AG04449 (cell line): ENCODE measurements around the gene SLC9A9.

Experiments
- CTCF ChIA-PET: fragments of 350-600 bp; formaldehyde crosslinking; extraction: SDS; loops from one replicate; lab custom pipeline; 2021; ENCODE audit warnings: antibody characterized with exemption; lab: Yijun Ruan, JAX
- POLR2A ChIA-PET: fragments of 400-600, 350-600 bp; formaldehyde crosslinking; extraction: SDS; loops from one replicate; lab custom pipeline; 2020; ENCODE audit warnings: antibody characterized with exemption, inconsistent platforms; lab: Yijun Ruan, JAX
- DNase-seq: peaks from one replicate; pipeline ENCODE4 v3.0.0-alpha.2; 2010; ENCODE audit warnings: low read depth, low spot score
- H3K4me3 ChIP-seq: 2 replicates; pipeline ENCODE4 v1.5.1; 2011; ENCODE audit warnings: low read depth, mild to moderate bottlenecking, control low read depth, low read length
- TF ChIP-seq, protein P1 (sequence below): IDR thresholded peaks from one replicate; pipeline ENCODE4 v1.5.1; 2011; ENCODE audit warnings: mild to moderate bottlenecking, moderate library complexity, low read length, control low read depth, inconsistent platforms; ENCODE audit not compliant: insufficient read depth; ENCODE audit errors: missing control alignments

The SLC9A9 gene

DNA sequence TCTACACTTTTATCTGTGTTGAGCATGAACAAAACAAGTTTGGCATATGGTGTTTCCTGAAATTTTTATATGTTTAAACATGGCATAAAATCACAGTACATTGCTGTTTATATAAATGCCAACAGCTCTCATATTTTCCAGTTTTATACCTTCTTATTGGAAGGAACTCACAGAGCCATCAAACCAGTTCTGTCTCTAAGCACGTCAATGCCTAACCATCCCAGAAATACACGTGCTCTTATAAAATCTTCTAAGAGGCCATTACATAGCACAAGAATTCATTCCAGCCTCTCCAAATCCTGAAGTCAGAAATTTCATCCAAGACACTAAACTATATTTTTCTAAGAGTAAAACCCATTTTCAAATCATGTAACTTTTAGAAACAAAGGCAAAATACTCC is 20.8 kb downstream of the SLC9A9 start:
- DNase-seq, result no peak
- no peak overlapping the region for H3K4me3 ChIP-seq
- POLR2A ChIA-PET, result no interaction called here
- TF ChIP-seq, protein P1, sequence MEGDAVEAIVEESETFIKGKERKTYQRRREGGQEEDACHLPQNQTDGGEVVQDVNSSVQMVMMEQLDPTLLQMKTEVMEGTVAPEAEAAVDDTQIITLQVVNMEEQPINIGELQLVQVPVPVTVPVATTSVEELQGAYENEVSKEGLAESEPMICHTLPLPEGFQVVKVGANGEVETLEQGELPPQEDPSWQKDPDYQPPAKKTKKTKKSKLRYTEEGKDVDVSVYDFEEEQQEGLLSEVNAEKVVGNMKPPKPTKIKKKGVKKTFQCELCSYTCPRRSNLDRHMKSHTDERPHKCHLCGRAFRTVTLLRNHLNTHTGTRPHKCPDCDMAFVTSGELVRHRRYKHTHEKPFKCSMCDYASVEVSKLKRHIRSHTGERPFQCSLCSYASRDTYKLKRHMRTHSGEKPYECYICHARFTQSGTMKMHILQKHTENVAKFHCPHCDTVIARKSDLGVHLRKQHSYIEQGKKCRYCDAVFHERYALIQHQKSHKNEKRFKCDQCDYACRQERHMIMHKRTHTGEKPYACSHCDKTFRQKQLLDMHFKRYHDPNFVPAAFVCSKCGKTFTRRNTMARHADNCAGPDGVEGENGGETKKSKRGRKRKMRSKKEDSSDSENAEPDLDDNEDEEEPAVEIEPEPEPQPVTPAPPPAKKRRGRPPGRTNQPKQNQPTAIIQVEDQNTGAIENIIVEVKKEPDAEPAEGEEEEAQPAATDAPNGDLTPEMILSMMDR, result no peak
- CTCF ChIA-PET, result no interaction called here

DNA sequence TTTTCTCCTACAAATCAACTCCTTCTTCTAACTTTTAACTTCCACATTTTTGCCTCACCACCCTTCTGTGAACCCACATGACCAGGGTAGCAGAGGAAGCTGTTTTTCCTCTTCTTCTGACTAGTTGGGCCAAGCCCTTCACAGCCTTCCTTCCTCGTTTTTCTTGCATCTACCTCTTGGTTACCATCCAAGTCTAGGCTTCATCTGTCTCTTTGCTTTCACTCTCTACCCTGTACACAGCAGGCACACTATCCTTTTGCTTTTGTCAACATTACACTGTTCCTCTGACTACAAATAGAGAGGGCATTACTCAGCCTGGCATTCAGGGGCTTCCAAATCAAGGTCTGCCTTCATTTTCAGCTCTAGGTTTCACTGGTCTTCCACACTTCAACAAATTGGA is 22.0 kb downstream of the SLC9A9 start:
- POLR2A ChIA-PET, result no interaction called here
- H3K4me3 ChIP-seq, result no peak overlapping the region
- DNase-seq, result no peak
- CTCF ChIA-PET, result no interaction called here
- TF ChIP-seq, protein P1, result no peak

DNA sequence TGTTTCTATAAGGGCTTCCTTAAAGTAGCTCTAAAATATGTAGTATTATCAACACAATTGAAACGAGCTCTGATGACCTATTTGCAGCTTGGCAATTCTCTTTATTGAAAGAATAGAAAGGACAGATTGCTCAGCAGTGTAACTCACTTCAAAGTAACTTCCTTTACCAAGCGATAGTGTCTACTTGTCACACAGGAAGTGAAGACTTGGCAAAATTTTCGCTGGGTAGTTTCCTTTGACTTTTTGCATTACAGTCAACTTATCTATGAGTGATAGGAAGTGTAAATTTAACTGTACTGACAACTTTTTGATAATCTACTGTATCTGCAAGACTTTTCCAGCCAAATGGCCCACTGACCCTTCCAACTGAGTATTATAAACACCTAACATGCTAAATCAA is 22.8 kb downstream of the SLC9A9 start:
- TF ChIP-seq, protein P1, result no peak
- no peak for DNase-seq
- ChIA-PET CTCF (no interaction called here), POLR2A (no interaction called here)
- no peak overlapping the region for H3K4me3 ChIP-seq

DNA sequence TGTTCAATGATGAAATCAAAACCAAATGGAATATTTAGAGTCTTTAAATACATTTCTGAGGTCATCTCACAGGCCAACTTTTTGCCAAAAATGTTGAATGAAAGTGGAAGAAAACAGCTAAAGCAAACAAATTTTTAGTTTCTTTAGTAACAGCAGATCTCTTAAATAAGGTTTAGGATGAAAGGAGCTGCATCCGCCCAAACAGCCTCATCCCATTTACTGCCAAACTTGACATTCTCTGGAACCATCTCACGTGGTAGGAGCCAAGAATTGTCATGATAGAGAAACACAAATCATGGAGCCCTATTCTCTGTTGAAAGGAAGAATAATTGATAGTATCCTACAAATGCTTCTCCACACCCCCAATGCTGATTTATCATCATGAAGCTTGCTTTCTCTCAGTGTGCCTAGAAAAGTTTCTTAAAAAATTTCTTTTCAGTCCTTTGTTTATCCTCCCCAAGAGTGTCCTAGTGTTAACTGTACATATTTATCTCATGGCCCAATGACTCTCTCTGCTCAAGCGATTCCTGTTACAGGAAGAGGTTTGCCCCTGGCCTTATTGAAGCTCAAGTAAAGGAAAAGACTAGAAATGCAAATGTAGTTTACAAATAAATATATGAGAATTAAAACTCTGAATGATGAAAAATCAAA is 23.4 kb downstream of the SLC9A9 start:
- POLR2A ChIA-PET, result no interaction called here
- no peak for DNase-seq
- TF ChIP-seq, protein P1, result no peak
- CTCF ChIA-PET, result no interaction called here
- H3K4me3 ChIP-seq, result no peak overlapping the region

DNA sequence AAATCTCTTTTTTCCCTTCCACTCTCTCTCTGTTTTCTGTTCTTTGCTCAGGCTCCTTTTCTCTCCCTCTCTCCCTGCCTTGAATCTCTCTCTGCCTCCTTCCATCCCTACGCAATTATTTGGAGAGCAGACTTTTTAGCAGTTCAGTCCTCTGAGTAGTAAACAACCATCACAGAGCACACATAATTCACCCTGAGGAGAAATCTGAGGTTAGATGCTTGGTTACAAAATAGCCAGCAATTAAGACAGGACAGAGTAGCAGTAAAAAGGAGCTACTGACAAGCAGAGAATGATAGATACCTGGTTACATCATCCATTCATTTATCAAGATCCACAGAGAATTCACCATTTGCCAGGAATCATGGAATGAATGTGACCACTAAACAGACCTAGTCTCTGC is 25.5 kb downstream of the SLC9A9 start:
- no peak for DNase-seq
- POLR2A ChIA-PET, result no interaction called here
- TF ChIP-seq, protein P1, result no peak
- CTCF ChIA-PET, result no interaction called here
- H3K4me3 ChIP-seq, result no peak overlapping the region

DNA sequence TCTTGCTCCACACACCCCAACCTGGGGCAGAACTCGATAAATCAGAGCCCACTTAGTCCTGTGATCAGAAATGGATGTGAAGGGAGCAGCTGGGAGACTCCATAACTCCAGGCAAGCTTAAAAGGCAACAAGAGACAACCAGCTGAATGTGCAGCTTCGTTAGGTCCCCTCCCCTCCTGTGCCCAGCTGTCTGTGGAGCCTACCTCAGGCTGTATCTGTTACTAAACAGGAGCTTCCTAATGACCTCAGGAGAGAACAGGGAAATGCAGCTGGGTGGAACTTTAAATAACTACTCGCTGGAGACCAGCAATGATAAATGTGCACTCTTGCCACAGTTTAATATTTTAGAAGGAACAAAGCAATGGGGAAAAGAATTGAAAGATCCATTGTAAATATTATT is 25.9 kb downstream of the SLC9A9 start:
- CTCF ChIA-PET, result no interaction called here
- POLR2A ChIA-PET, result no interaction called here
- TF ChIP-seq, protein P1, result no peak
- DNase-seq, result no peak
- H3K4me3 ChIP-seq, result no peak overlapping the region
